Measurements from ENCODE around the gene CHD9. TPM values are rescaled to one million over a fixed set of nuclear protein-coding genes. Genes with fewer than 3 reads are reported as not detected.

Gene CHD9
- 84.4 and 90.1 TPM in 2 replicates for total RNA-seq

GRCh38 chr16:53054670-53055485 lies at the start of gene CHD9:
Gene CHD9, plus strand, starts transcription at chr16:53054991. Its CDS starts 101,099 bp downstream, at chr16:53156090.

GRCh38 chr16:53052519-53053501 lies 2.0 kb upstream of the CHD9 start, which contains the start of gene CHD9NB:
Gene CHD9NB, minus strand, starts transcription at chr16:53052897. Its CDS starts 8,739 bp downstream, at chr16:53044158.

Small RNA genes within 50 kb of the gene (small RNA-seq; reads per million reads assigned to genes)
- gene RF01210 (not detected), gene RNA5SP427 (not detected)

Other genes starting within 250 kb of the CHD9 start
- 1.4 and 1.5 TPM in 2 replicates for gene CHD9NB, start 2.1 kb upstream of the CHD9 start, total RNA-seq